SK-N-MC (cell line): Measurements from ENCODE around the gene POLK.

Source experiments
- EZH2 ChIP-seq: fragments of 200-600 bp; sonication (generic); IDR thresholded peaks from one replicate; pipeline ENCODE4 v1.6.1; 2017; ENCODE audit warnings: antibody characterized with exemption
- FOXP2 ChIP-seq: optimal IDR thresholded peaks from 2 replicates; pipeline ENCODE3; 2011; ENCODE audit warnings: mild to moderate bottlenecking, moderate library complexity; ENCODE audit not compliant: insufficient read depth; ENCODE audit errors: extremely low read length, control extremely low read depth
- POLR2AphosphoS5 ChIP-seq: IDR thresholded peaks from 2 replicates; pipeline ENCODE4 v1.6.1; 2012; ENCODE audit warnings: mild to moderate bottlenecking, low read depth, low read length, borderline replicate concordance

- TF ChIP-seq POLR2AphosphoS5 (no peak), EZH2 (no peak), FOXP2 (no peak)
Observed at GRCh38 chr5:75525344-75525743, 13.7 kb downstream of the POLK start.
